HUES48 (cell line): ENCODE data around the gene MINPP1.

Experiments
- H3K27ac ChIP-seq: one replicate; pipeline ENCODE4 v1.7.0; 2013; ENCODE audit warnings: low read depth, low read length, inconsistent platforms
- H3K27me3 ChIP-seq: 2 replicates; pipeline ENCODE4 v1.6.1; 2013; ENCODE audit warnings: mild to moderate bottlenecking, low read length; ENCODE audit not compliant: control insufficient read depth, insufficient read depth
- H3K36me3 ChIP-seq: 2 replicates; pipeline ENCODE4 v1.6.1; 2013; ENCODE audit warnings: low read length; ENCODE audit not compliant: control insufficient read depth, insufficient read depth
- H3K4me1 ChIP-seq: 2 replicates; pipeline ENCODE4 v1.6.1; 2013; ENCODE audit warnings: mild to moderate bottlenecking, low read length; ENCODE audit not compliant: control insufficient read depth, insufficient read depth
- H3K4me3 ChIP-seq: 2 replicates; pipeline ENCODE4 v1.5.1; 2013; ENCODE audit warnings: mild to moderate bottlenecking, low read depth, low read length
- H3K9ac ChIP-seq: 2 replicates; pipeline ENCODE4 v1.6.1; 2013; ENCODE audit warnings: mild to moderate bottlenecking, low read depth, low read length, moderate library complexity
- H3K9me3 ChIP-seq: 2 replicates; pipeline ENCODE4 v1.6.1; 2013; ENCODE audit warnings: low read length; ENCODE audit not compliant: control insufficient read depth, insufficient read depth

MINPP1 gene

DNA sequence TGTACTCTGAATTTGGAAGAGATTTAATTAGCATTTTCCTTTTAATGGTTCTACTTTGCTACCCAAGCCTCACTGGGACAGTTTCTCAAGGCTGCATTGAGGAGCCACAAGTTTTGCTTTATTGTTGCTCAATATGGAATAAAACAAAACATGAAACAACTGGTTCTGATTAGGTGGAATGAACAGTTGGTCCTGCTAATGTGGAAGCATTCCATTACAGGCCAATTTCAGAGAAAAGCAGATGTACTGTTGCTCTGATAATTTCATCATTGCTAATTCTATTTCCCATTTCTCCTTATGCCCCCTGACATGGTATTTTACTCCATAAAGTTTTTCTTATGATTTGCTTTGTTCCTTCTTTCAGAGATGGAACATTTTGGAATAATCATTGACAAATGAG lies 89.0 kb downstream of the MINPP1 start:
- H3K4me1 ChIP-seq, result no peaks in the 10 kb centered on the region
- no peaks in the 10 kb centered on the region for H3K36me3 ChIP-seq
- no peaks in the 10 kb centered on the region for H3K27me3 ChIP-seq
- no peak overlapping the region for H3K4me3 ChIP-seq
- H3K9me3 ChIP-seq, result no peaks in the 10 kb centered on the region
- no peak overlapping the region for H3K27ac ChIP-seq
- H3K9ac ChIP-seq, result no peak overlapping the region

DNA sequence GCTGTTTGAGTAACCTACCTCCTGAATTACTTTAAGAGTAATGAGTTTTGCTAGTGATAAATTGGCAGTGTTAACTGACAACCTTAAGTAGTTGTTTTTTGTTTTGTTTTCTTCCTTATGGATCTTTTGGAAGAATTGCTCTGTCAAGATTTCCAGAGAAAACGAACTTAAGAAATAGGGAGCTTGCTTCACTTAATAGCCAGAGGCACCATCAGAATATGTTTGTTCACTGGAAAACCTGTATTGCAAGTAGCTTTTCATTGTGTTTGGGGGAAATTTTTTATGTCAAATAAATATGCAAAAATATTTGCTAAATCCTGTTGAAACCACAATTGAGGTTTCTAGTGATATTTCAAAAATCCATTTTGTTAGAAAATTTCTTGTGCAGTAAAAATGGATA lies 89.5 kb downstream of the MINPP1 start:
- H3K27ac ChIP-seq, result no peak overlapping the region
- no peaks in the 10 kb centered on the region for H3K4me1 ChIP-seq
- H3K36me3 ChIP-seq, result no peaks in the 10 kb centered on the region
- no peak overlapping the region for H3K9ac ChIP-seq
- no peaks in the 10 kb centered on the region for H3K27me3 ChIP-seq
- no peaks in the 10 kb centered on the region for H3K9me3 ChIP-seq
- no peak overlapping the region for H3K4me3 ChIP-seq

DNA sequence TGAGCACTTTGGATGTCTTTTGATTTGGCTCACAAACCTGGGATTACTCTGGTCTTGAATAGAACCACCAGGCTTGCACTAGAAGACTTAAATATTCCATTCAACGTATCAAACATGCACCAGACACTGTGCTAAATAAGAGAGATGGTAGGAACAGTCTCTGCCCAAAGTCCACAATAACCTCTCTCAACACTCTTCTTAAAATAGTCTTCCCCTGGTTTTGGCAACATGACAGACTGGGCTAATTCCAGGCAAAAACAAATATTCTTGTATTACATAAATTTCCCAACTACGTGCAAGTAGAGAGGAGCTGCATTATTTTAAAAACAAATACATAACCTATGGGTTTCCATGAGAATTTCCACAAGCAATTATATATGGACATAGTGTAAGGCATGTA lies 90.2 kb downstream of the MINPP1 start:
- Histone ChIP-seq H3K9ac (no peak overlapping the region), H3K27ac (no peak overlapping the region), H3K9me3 (no peaks in the 10 kb centered on the region), H3K4me1 (no peaks in the 10 kb centered on the region), H3K4me3 (no peak overlapping the region), H3K36me3 (no peaks in the 10 kb centered on the region), H3K27me3 (no peaks in the 10 kb centered on the region)

DNA sequence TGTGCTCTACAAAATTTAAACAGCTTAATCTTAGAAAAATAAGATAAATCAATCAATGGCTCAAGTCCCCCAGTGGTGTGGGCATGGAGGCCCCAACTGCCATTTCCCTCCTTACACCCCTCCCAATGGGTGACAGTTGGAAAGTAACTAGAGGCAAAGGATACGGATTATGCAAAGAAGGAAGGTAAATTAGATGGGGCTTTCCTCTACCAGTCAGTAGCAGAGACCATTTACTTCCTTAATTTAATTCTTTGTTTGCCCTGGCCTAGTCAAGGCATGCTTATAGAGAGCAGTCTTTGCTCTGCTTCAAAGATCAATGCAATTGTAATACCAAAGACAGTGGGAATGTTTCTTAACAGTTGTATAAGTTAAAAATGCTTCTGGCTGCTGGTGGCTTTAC lies 91.7 kb downstream of the MINPP1 start:
- no peaks in the 10 kb centered on the region for H3K4me1 ChIP-seq
- no peak overlapping the region for H3K9ac ChIP-seq
- no peaks in the 10 kb centered on the region for H3K27me3 ChIP-seq
- H3K4me3 ChIP-seq, result no peak overlapping the region
- no peaks in the 10 kb centered on the region for H3K36me3 ChIP-seq
- H3K9me3 ChIP-seq, result no peaks in the 10 kb centered on the region
- H3K27ac ChIP-seq, result no peak overlapping the region

DNA sequence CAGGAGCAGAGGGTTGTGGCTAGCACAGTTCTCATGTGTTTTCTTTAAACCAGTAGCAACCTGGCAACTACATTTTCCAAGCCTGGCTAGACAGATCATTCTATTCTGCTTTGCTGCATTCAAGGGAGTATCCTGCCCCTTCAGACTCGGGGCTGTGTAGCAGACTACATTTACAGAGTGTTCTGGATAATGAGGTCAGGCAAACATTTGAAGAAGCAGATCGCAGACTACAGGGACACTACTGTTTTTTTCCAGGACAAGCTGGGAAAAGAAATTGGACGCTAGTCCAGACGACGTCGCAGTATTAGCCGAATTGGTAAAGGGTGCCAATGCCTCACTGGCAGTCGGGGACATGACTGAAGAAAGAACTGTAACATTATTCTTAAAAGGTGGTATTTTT lies 94.0 kb downstream of the MINPP1 start:
- Histone ChIP-seq H3K9ac (no peak overlapping the region), H3K27me3 (no peaks in the 10 kb centered on the region), H3K27ac (no peak overlapping the region), H3K4me1 (no peaks in the 10 kb centered on the region), H3K4me3 (no peak overlapping the region), H3K36me3 (no peaks in the 10 kb centered on the region), H3K9me3 (no peaks in the 10 kb centered on the region)

DNA sequence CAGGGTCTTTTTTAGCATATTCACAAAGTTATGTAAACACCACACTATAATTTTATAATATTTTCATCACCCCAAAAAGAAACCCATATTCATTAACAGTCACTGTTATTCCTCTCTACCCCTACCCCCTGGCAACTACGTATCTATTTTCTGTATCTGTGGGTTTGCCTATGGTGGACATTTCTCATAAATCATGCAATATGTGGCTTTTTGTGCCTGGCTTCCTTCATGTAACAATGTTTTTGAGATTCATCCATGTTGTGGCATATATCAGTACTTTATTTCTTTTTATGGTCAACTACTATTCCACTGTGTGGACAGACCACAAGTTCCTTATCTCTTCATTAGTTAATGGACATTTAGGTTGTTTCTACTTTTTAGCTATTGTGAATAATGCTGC lies 95.9 kb downstream of the MINPP1 start:
- Histone ChIP-seq H3K27ac (no peak overlapping the region), H3K36me3 (no peaks in the 10 kb centered on the region), H3K9ac (no peak overlapping the region), H3K4me1 (peaks cover 5% of the 10 kb centered on the region; the same call in 1 of the 2 replicates), H3K9me3 (no peaks in the 10 kb centered on the region), H3K4me3 (no peak overlapping the region), H3K27me3 (no peaks in the 10 kb centered on the region)
